GM19328 (cell line): ENCODE results near the gene ZNF529.

Experiments used
- ATAC-seq: cut with Tn5 transposase; IDR thresholded peaks from one replicate; pipeline ENCODE4 v1.9.1; 2021; ENCODE audit warnings: mild to moderate bottlenecking, moderate library complexity; ENCODE audit not compliant: unreplicated experiment

ZNF529 gene

DNA sequence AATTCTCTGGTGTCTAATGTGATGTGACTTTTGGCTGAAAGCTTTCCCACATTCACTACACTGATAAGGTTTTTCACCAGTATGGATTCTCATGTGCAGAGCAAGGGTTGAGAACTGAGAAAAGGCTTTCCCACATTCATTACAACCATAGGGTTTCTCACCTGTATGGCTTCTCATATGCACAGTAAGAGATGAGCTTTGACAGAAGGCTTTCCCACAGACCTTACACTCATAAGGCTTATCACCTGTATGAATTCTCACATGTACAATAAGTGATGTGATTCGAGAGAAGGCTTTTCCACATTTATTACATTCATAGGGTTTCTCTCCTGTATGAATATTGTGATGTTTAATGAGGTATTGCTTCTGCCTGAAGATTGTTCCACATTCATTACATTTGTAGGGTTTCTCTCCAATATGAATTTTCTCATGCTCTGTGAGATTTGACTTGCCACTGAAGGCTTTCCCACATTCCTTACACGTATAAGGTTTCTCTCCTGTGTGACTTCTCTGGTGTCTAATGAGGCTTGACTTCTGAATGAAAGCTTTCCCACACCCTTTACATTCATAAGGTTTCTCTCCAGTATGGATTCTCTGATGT lies 59.0 kb downstream of the ZNF529 start:
- no peak for ATAC-seq

DNA sequence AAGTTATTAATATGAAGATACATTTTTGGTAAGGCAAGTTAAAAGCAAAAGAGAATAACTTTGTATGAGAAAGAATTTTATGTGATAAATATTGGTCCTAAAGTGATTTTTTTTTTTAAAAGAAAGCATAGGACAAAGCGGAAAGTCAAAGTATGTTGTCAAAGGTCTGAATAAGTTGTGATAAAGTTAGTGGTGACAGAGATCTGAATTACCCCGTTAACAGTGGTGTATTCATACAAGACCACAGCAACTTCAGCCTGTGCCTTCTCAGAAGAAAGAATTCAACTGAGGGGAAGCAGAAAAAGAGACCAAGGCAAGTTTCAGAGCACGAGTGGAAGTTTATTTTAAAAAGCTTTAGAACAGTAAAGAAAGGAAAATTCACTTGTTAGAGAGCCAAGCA lies 64.8 kb downstream of the ZNF529 start:
- no peak for ATAC-seq

DNA sequence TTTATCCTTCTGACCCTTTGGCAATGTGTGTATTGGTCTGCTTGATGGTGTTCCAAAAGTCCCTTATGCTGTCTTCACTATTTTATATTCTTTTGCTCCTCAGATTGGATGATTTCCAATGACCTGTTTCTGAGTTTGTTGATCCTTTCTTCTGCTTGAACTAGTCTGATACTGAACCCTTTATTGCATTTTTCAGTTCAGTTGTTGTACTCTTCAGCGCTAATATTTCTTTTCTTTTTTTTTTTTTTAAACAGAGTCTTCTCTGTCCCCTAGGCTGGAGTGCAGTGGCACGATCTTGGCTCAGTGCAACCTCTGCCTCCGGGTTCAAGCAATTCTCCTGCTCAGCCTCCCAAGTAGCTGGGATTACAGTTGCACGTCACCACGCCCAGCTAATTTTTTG lies 71.1 kb downstream of the ZNF529 start:
- no peak for ATAC-seq

DNA sequence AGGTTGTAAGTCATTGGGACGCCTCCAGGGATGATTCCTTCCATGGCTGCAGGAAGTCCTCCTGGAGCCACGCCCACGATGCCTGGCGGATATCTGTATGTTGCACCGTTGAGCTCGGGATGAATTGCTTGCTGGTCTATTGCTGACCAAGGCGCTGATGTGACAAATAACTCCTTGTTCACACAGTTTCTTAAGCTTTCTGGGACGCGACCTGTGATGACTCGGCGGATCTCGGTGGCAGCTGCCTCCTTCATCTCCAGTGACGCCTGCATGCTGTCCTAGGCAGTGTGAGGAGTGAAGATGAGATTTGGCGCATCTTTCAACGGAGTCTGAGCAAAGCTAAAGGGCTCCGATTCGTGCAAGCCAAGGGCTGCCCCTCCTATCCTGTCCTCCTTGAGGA lies 76.1 kb downstream of the ZNF529 start:
- no peak for ATAC-seq
